Measurements from ENCODE around the gene SDC1. TPM values are rescaled to one million over a fixed set of nuclear protein-coding genes. Genes with fewer than 3 reads are reported as not detected.

SDC1 gene
- total RNA-seq, 1 experiment from 2014 or later: 188 TPM

- in situ Hi-C loops (cut with HindIII; ENCODE audit: low pct_unique_long_range_greater_than_20kb, low sequenced_read_pairs): no loop called here
Measured at GRCh38 chr2:20168048-20168726, 56.7 kb downstream of the SDC1 start.

GRCh38 chr2:20167356-20167755 lies 57.6 kb downstream of the SDC1 start:
- in situ Hi-C loops (cut with HindIII; ENCODE audit: low pct_unique_long_range_greater_than_20kb, low sequenced_read_pairs): no loop called here
- no peak for DNase-seq (ENCODE audit: low read depth)

More at GRCh38 chr2:20168048-20168726, 56.7 kb downstream of the SDC1 start:
- no peak for DNase-seq (ENCODE audit: low read depth)

- DNase-seq (ENCODE audit: low read depth): no peak
- in situ Hi-C loops (cut with HindIII; ENCODE audit: low pct_unique_long_range_greater_than_20kb, low sequenced_read_pairs): no loop called here
Measured at GRCh38 chr2:20165677-20166509, 59.0 kb downstream of the SDC1 start.

GRCh38 chr2:20164734-20165478 lies 60.0 kb downstream of the SDC1 start:
- DNase-seq (ENCODE audit: low read depth): no peak
- in situ Hi-C loops (cut with HindIII; ENCODE audit: low pct_unique_long_range_greater_than_20kb, low sequenced_read_pairs): no loop called here

- DNase-seq (ENCODE audit: low read depth): peak; percentile 40
Measured at GRCh38 chr2:20164061-20164733, 60.7 kb downstream of the SDC1 start.

GRCh38 chr2:20159411-20160070 lies 65.4 kb downstream of the SDC1 start:
- in situ Hi-C loops (cut with HindIII; ENCODE audit: low pct_unique_long_range_greater_than_20kb, low sequenced_read_pairs): no loop called here
- no peak for DNase-seq (ENCODE audit: low read depth)

More at GRCh38 chr2:20164061-20164733, 60.7 kb downstream of the SDC1 start:
- in situ Hi-C loops (cut with HindIII; ENCODE audit: low pct_unique_long_range_greater_than_20kb, low sequenced_read_pairs): no loop called here

- in situ Hi-C loops (cut with HindIII; ENCODE audit: low pct_unique_long_range_greater_than_20kb, low sequenced_read_pairs): no loop called here
- DNase-seq (ENCODE audit: low read depth): no peak
Measured at GRCh38 chr2:20157193-20157891, 67.6 kb downstream of the SDC1 start.

GRCh38 chr2:20156836-20157192 lies 68.1 kb downstream of the SDC1 start:
- DNase-seq (ENCODE audit: low read depth): no peak
- in situ Hi-C loops (cut with HindIII; ENCODE audit: low pct_unique_long_range_greater_than_20kb, low sequenced_read_pairs): no loop called here

GRCh38 chr2:20156076-20156759 lies 68.7 kb downstream of the SDC1 start:
- in situ Hi-C loops (cut with HindIII; ENCODE audit: low pct_unique_long_range_greater_than_20kb, low sequenced_read_pairs): no loop called here
- no peak for DNase-seq (ENCODE audit: low read depth)

- in situ Hi-C loops (cut with HindIII; ENCODE audit: low pct_unique_long_range_greater_than_20kb, low sequenced_read_pairs): no loop called here
- DNase-seq (ENCODE audit: low read depth): no peak
Measured at GRCh38 chr2:20153131-20153851, 71.6 kb downstream of the SDC1 start.

- in situ Hi-C loops (cut with HindIII; ENCODE audit: low pct_unique_long_range_greater_than_20kb, low sequenced_read_pairs): no loop called here
Measured at GRCh38 chr2:20150806-20151571, 73.9 kb downstream of the SDC1 start.

More at GRCh38 chr2:20150806-20151571, 73.9 kb downstream of the SDC1 start:
- no peak for DNase-seq (ENCODE audit: low read depth)

Other genes starting within 250 kb of the SDC1 start
- 4.4 and 6.1 TPM in 2 replicates for gene WDR35, start 235.0 kb downstream of the SDC1 start, total RNA-seq (2014; rRNA removed; shearing (Covaris generic); ENCODE audit: low replicate concordance)
- gene MATN3, start 212.5 kb downstream of the SDC1 start, total RNA-seq (2014; rRNA removed; shearing (Covaris generic); ENCODE audit: low replicate concordance): 2.6 and 3.6 TPM in 2 replicates
- gene LAPTM4A, start 173.5 kb downstream of the SDC1 start, total RNA-seq (2014; rRNA removed; shearing (Covaris generic); ENCODE audit: low replicate concordance): 143 and 161 TPM in 2 replicates
- 31.4 and 35.2 TPM in 2 replicates for gene PUM2, start 125.7 kb upstream of the SDC1 start, total RNA-seq (2014; rRNA removed; shearing (Covaris generic); ENCODE audit: low replicate concordance)
- 151 and 158 TPM in 2 replicates for gene RHOB, start 221.9 kb upstream of the SDC1 start, total RNA-seq (2014; rRNA removed; shearing (Covaris generic); ENCODE audit: low replicate concordance)